HepG2 (cell line): ENCODE data around the gene ECPAS. TPM values are rescaled to one million over a fixed set of nuclear protein-coding genes. Genes with fewer than 3 reads are reported as not detected.
A peak's percentile ranks its signal among the peaks of the same experiment; 100 is the strongest.

Experiments used
- ATAC-seq: fragments of 200-7000 bp; cut with Tn5 transposase; 3 replicates; pipeline ENCODE4 v1.9.1; 2020; ENCODE audit warnings: mild to moderate bottlenecking, moderate library complexity
- BruUV-seq: library from RNA; stranded (reverse); fragments of 400-500 nt; replicated peaks from 2 replicates; lab custom pipeline; 2021; lab: Mats Ljungman, UMichigan
- CTCF ChIA-PET: fragments of 300-600 bp; formaldehyde crosslinking; extraction: SDS; loops from one replicate; lab custom pipeline; 2021; ENCODE audit warnings: low total read pairs, inconsistent platforms, low intra/inter-chr PET ratio; lab: Yijun Ruan, JAX
- POLR2A ChIA-PET: fragments of 350-600 bp; sonication (Branson Sonifier 250); formaldehyde crosslinking; loops from one replicate; lab custom pipeline; 2020; ENCODE audit warnings: antibody characterized with exemption, inconsistent platforms; lab: Yijun Ruan, JAX
- DNase-seq: peaks from one replicate; pipeline ENCODE4 v3.0.0-alpha.2; 2015; ENCODE audit warnings: low spot score
- FAIRE-seq: peaks from 3 replicates; lab custom pipeline; 2011; peaks lifted over from hg19 to GRCh38; lab: Jason Lieb, UNC
- H2AFZ ChIP-seq: one replicate; pipeline ENCODE4 v1.6.1; 2011; ENCODE audit warnings: low read length, inconsistent platforms
- H3K27ac ChIP-seq: fragments of 300-600 bp; 3 replicates; pipeline ENCODE4 v1.8.0; 2011; ENCODE audit warnings: mixed run types, mild to moderate bottlenecking, mixed read lengths, low read length, inconsistent platforms; ENCODE audit not compliant: insufficient read depth; ENCODE audit errors: extremely low read length
- H3K27me3 ChIP-seq, 2 experiments: fragments of 200-600 bp in 1 of 2; 2 replicates in 1 of 2; 3 replicates in 1 of 2; pipeline versions ENCODE4 v1.6.0 to v1.8.0; 2011; ENCODE audit warnings: low read length in 2 of 2, mild to moderate bottlenecking in 2 of 2, moderate library complexity in 2 of 2, inconsistent platforms in 1 of 2; ENCODE audit not compliant: insufficient read depth in 2 of 2, control insufficient read depth in 1 of 2
- H3K36me3 ChIP-seq, 2 experiments: fragments of 200-600 bp in 1 of 2; replicated peaks in 1 of 2; 2 replicates in 1 of 2; 3 replicates in 1 of 2; pipeline versions ENCODE4 v1.5.1 to v1.8.0; 2011; ENCODE audit warnings: low read length in 2 of 2, inconsistent platforms in 1 of 2; ENCODE audit not compliant: insufficient read depth in 2 of 2, control insufficient read depth in 1 of 2
- H3K4me1 ChIP-seq: 2 replicates; pipeline ENCODE4 v1.5.1; 2012; ENCODE audit warnings: low read length, inconsistent platforms; ENCODE audit not compliant: insufficient read depth
- H3K4me2 ChIP-seq: 2 replicates; pipeline ENCODE4 v1.6.0; 2011; ENCODE audit warnings: low read depth, low read length, inconsistent platforms
- H3K4me3 ChIP-seq, 3 experiments: fragments of 200-600 bp in 1 of 3; sonication (generic), shearing (Covaris generic) in 1 of 3; replicated peaks in 1 of 3; 2 replicates each; pipeline ENCODE4 v1.5.1; 2011 to 2016; ENCODE audit warnings: low read length in 3 of 3, inconsistent platforms in 2 of 3, low read depth in 2 of 3, mild to moderate bottlenecking in 2 of 3, control low read depth in 1 of 3, mixed read lengths in 1 of 3; ENCODE audit not compliant: insufficient read depth in 1 of 3
- H3K79me2 ChIP-seq: one replicate; pipeline ENCODE4 v1.6.1; 2011; ENCODE audit warnings: low read length, inconsistent platforms; ENCODE audit not compliant: insufficient read depth
- H3K9ac ChIP-seq: 2 replicates; pipeline ENCODE4 v1.6.0; 2011; ENCODE audit warnings: mild to moderate bottlenecking, low read depth, low read length, inconsistent platforms; ENCODE audit not compliant: insufficient read depth
- H3K9me3 ChIP-seq: 2 replicates; pipeline ENCODE4 v1.5.1; 2012; ENCODE audit warnings: mild to moderate bottlenecking, low read length
- H4K20me1 ChIP-seq: 2 replicates; pipeline ENCODE4 v1.6.0; 2011; ENCODE audit warnings: inconsistent platforms, mild to moderate bottlenecking, low read length, moderate library complexity; ENCODE audit not compliant: insufficient read depth
- BHLHE40 ChIP-seq: IDR thresholded peaks from 2 replicates; pipeline ENCODE4 v1.6.1; 2011; ENCODE audit warnings: low read length, improper control_type of control experiment
- DMAP1 ChIP-seq: IDR thresholded peaks from 2 replicates; pipeline ENCODE4 v1.6.1; 2016
- ELF1 ChIP-seq: sonication (generic); formaldehyde crosslinking; IDR thresholded peaks from 2 replicates; pipeline ENCODE4 v1.4.0; 2020; ENCODE audit warnings: missing genetic modification reagents
- FOSL2 ChIP-seq: sonication (generic); formaldehyde crosslinking; IDR thresholded peaks from 2 replicates; pipeline ENCODE4 v1.4.0; 2020; ENCODE audit warnings: missing genetic modification reagents
- FOXA3 ChIP-seq: IDR thresholded peaks from 2 replicates; pipeline ENCODE4 v1.6.1; 2016; ENCODE audit warnings: missing genetic modification reagents, missing compliant biosample characterization
- HMG20A ChIP-seq: IDR thresholded peaks from 2 replicates; pipeline ENCODE4 v1.6.1; 2016; ENCODE audit warnings: borderline replicate concordance
- MTA3 ChIP-seq: sonication (generic); formaldehyde crosslinking; IDR thresholded peaks from 2 replicates; pipeline ENCODE4 v1.4.0; 2020; ENCODE audit warnings: missing genetic modification reagents
- POLR2AphosphoS5 ChIP-seq: IDR thresholded peaks from 2 replicates; pipeline ENCODE4 v1.6.1; 2012; ENCODE audit warnings: low read depth, low read length
- RBM39 ChIP-seq: fragments of 200-400 bp; formaldehyde crosslinking; IDR thresholded peaks from one replicate; pipeline ENCODE4 v1.6.1; 2018; ENCODE audit warnings: antibody characterized with exemption, mild to moderate bottlenecking, low read depth, low read length; ENCODE audit not compliant: poor library complexity, severe bottlenecking
- RORA ChIP-seq: sonication (generic); formaldehyde crosslinking; IDR thresholded peaks from 2 replicates; pipeline ENCODE4 v1.5.0; 2020; ENCODE audit warnings: mild to moderate bottlenecking, missing genetic modification reagents, moderate library complexity
- RXRB ChIP-seq: IDR thresholded peaks from 2 replicates; pipeline ENCODE4 v1.6.1; 2016; ENCODE audit warnings: borderline replicate concordance, missing genetic modification reagents, missing compliant biosample characterization
- SOX6 ChIP-seq, 2 experiments: fragments of 450-650 bp in 1 of 2; sonication (generic) in 1 of 2; formaldehyde crosslinking in 1 of 2; IDR thresholded peaks; 2 replicates each; pipeline versions ENCODE4 v1.4.0 to v1.6.1; 2017 to 2020; ENCODE audit warnings: antibody characterized with exemption in 1 of 2, mild to moderate bottlenecking in 1 of 2, missing genetic modification reagents in 1 of 2
- STAT5B ChIP-seq: sonication (generic); formaldehyde crosslinking; IDR thresholded peaks from 2 replicates; pipeline ENCODE4 v1.4.0; 2020; ENCODE audit warnings: missing genetic modification reagents
- ZNF225 ChIP-seq: sonication (generic); formaldehyde crosslinking; IDR thresholded peaks from 2 replicates; pipeline ENCODE4 v1.4.0; 2020; ENCODE audit warnings: mild to moderate bottlenecking, missing genetic modification reagents
- ZNF263 ChIP-seq: sonication (generic); formaldehyde crosslinking; IDR thresholded peaks from 2 replicates; pipeline ENCODE4 v1.4.0; 2020; ENCODE audit warnings: missing genetic modification reagents
- ZNF816 ChIP-seq: sonication (generic); formaldehyde crosslinking; IDR thresholded peaks from 2 replicates; pipeline ENCODE4 v1.8.0; 2022; ENCODE audit warnings: missing genetic modification reagents, mild to moderate bottlenecking, borderline replicate concordance
- in situ Hi-C: cut with HindIII; loops from 2 replicates; pipeline ENCODE4 v1.10.0; 2017; ENCODE audit warnings: low pct_unique_long_range_greater_than_20kb; ENCODE audit not compliant: extremely low pct_ligation_motif_present
- intact Hi-C: fragments of 100-400 bp; cut with micrococcal nuclease; formaldehyde crosslinking; loops from one replicate; pipeline ENCODE4 v1.10.0; 2022; ENCODE audit not compliant: unreplicated experiment
- polyA plus RNA-seq, 8 experiments: library from polyadenylated mRNA; depleted of rRNA in 3 of 8; stranded (reverse) in 7 of 8; unstranded in 1 of 8; fragments of >200 nt; fragmentation: Illumina TruSeq in 4 of 8; extraction: Trizol in 4 of 8; gene quantifications; 2 replicates each; pipeline versions ENCODE4 v1.2.1 to v1.2.3, GENCODE V29; 2011 to 2016; ENCODE audit warnings: low read depth in 4 of 8, missing spikeins in 1 of 8, mixed read lengths in 1 of 8; ENCODE audit not compliant: insufficient read depth in 1 of 8
- total RNA-seq, 5 experiments: library from RNA; depleted of rRNA; stranded (reverse); fragments of >200 nt; fragmentation: Illumina TruSeq; extraction: Trizol; gene quantifications; 2 replicates each; pipeline ENCODE4 v1.2.3, GENCODE V29; 2016; ENCODE audit warnings: low read depth in 1 of 5
- TF ChIP-seq, protein P1 (sequence below): sonication (generic); formaldehyde crosslinking; IDR thresholded peaks from 2 replicates; pipeline ENCODE4 v1.5.1; 2020; ENCODE audit warnings: missing genetic modification reagents, mild to moderate bottlenecking, borderline replicate concordance
- TF ChIP-seq, protein P2 (sequence below): IDR thresholded peaks from 2 replicates; pipeline ENCODE4 v1.6.1; 2016; ENCODE audit warnings: low read depth
- TF ChIP-seq, protein P3 (sequence below): sonication (generic); formaldehyde crosslinking; conservative IDR thresholded peaks from 2 replicates; pipeline ENCODE4 v1.4.0; 2020; ENCODE audit warnings: missing genetic modification reagents
- TF ChIP-seq, protein P4 (sequence below): sonication (generic); formaldehyde crosslinking; IDR thresholded peaks from 2 replicates; pipeline ENCODE4 v1.5.1; 2020; ENCODE audit warnings: missing genetic modification reagents, mild to moderate bottlenecking, borderline replicate concordance

The ECPAS gene
- total and polyA plus RNA-seq, 2 of the 13 experiments (the other 11 are each of a cell fraction or from before 2014, with no cell fraction given), result 35.3 to 58.0 TPM

DNA sequence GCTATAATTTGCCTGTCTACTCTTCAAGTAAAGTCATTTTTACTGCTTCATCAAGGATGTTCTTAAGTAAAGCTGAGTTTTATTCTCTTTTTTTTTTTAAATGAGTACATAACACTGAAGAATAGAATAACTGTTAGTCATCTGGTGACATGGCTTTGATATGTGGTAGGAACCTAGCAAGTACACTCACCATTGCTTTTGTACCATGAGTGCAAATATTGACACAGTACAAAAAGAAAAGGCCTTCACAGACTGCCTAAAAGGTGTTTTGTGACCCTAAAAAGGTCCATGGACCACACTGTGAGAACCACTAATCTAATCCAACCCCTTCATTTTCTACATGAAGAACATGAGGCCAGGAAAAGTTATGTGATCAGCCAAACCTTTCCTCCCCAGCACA is 55.0 kb downstream of the ECPAS start:
- CTCF ChIA-PET, result no interaction called here
- peak; percentile 37 for FAIRE-seq
- no peak for TF ChIP-seq MTA3
- TF ChIP-seq ZNF263 (CRISPR knock-in tag), result no peak
- TF ChIP-seq, protein P1, sequence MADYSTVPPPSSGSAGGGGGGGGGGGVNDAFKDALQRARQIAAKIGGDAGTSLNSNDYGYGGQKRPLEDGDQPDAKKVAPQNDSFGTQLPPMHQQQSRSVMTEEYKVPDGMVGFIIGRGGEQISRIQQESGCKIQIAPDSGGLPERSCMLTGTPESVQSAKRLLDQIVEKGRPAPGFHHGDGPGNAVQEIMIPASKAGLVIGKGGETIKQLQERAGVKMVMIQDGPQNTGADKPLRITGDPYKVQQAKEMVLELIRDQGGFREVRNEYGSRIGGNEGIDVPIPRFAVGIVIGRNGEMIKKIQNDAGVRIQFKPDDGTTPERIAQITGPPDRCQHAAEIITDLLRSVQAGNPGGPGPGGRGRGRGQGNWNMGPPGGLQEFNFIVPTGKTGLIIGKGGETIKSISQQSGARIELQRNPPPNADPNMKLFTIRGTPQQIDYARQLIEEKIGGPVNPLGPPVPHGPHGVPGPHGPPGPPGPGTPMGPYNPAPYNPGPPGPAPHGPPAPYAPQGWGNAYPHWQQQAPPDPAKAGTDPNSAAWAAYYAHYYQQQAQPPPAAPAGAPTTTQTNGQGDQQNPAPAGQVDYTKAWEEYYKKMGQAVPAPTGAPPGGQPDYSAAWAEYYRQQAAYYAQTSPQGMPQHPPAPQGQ (CRISPR knock-in tag), result no peak
- TF ChIP-seq, protein P2, sequence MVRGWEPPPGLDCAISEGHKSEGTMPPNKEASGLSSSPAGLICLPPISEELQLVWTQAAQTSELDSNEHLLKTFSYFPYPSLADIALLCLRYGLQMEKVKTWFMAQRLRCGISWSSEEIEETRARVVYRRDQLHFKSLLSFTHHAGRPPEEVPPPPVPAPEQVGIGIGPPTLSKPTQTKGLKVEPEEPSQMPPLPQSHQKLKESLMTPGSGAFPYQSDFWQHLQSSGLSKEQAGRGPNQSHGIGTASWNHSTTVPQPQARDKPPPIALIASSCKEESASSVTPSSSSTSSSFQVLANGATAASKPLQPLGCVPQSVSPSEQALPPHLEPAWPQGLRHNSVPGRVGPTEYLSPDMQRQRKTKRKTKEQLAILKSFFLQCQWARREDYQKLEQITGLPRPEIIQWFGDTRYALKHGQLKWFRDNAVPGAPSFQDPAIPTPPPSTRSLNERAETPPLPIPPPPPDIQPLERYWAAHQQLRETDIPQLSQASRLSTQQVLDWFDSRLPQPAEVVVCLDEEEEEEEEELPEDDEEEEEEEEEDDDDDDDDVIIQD, result peak; percentile 39; the same call in 1 of the 2 replicates
- TF ChIP-seq ELF1 (CRISPR knock-in tag), result no peak
- peak; percentile 78 for TF ChIP-seq FOXA3 (CRISPR knock-in tag)
- 0 out of 2 replicates have a peak, but pooled peaks have one; percentile 8 for TF ChIP-seq BHLHE40
- TF ChIP-seq POLR2AphosphoS5, result no peak
- peak; percentile 54; the same call in 1 of the 2 replicates for TF ChIP-seq FOSL2 (CRISPR knock-in tag)
- peak; percentile 72; the same call in 1 of the 2 replicates for TF ChIP-seq HMG20A (CRISPR knock-in tag)
- no peak for TF ChIP-seq STAT5B (CRISPR knock-in tag)
- TF ChIP-seq, protein P3, sequence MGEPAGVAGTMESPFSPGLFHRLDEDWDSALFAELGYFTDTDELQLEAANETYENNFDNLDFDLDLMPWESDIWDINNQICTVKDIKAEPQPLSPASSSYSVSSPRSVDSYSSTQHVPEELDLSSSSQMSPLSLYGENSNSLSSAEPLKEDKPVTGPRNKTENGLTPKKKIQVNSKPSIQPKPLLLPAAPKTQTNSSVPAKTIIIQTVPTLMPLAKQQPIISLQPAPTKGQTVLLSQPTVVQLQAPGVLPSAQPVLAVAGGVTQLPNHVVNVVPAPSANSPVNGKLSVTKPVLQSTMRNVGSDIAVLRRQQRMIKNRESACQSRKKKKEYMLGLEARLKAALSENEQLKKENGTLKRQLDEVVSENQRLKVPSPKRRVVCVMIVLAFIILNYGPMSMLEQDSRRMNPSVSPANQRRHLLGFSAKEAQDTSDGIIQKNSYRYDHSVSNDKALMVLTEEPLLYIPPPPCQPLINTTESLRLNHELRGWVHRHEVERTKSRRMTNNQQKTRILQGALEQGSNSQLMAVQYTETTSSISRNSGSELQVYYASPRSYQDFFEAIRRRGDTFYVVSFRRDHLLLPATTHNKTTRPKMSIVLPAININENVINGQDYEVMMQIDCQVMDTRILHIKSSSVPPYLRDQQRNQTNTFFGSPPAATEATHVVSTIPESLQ, result no peak
- TF ChIP-seq, protein P4, sequence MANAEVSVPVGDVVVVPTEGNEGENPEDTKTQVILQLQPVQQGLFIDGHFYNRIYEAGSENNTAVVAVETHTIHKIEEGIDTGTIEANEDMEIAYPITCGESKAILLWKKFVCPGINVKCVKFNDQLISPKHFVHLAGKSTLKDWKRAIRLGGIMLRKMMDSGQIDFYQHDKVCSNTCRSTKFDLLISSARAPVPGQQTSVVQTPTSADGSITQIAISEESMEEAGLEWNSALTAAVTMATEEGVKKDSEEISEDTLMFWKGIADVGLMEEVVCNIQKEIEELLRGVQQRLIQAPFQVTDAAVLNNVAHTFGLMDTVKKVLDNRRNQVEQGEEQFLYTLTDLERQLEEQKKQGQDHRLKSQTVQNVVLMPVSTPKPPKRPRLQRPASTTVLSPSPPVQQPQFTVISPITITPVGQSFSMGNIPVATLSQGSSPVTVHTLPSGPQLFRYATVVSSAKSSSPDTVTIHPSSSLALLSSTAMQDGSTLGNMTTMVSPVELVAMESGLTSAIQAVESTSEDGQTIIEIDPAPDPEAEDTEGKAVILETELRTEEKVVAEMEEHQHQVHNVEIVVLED (CRISPR knock-in tag), result no peak
- no peak for TF ChIP-seq DMAP1 (CRISPR knock-in tag)
- no peak for TF ChIP-seq RBM39
- peak; percentile 22; the same call in 1 of the 2 replicates for TF ChIP-seq RXRB (CRISPR knock-in tag)
- TF ChIP-seq ZNF816 (CRISPR knock-in tag), result no peak
- no peak for TF ChIP-seq ZNF225 (CRISPR knock-in tag)
- no peak for TF ChIP-seq SOX6 (IDR thresholded peaks at IDR 0.05)
- peak; percentile 79 for TF ChIP-seq SOX6 (CRISPR knock-in tag; IDR thresholded peaks at IDR 0.05)
- no peak for TF ChIP-seq RORA (CRISPR knock-in tag)

More for the DNA sequence above, 55.0 kb downstream of the ECPAS start:
- POLR2A ChIA-PET, result no interaction called here
- in situ Hi-C loops (no loop called here), intact Hi-C loops (no loop called here)
- peak; percentile 85 for DNase-seq
- Histone ChIP-seq H3K36me3 (peaks cover 6 to 47% of the 10 kb centered on the region in 2 experiments), H3K27me3 (no peaks in the 10 kb centered on the region), H3K4me1 (peaks cover 24% of the 10 kb centered on the region), H2AFZ (no peak overlapping the region), H3K9ac (no peak overlapping the region), H3K27ac (peak overlapping the region; percentile 50), H3K4me2 (peak overlapping the region; percentile 26; the same call in 1 of the 2 replicates), H3K79me2 (no peaks in the 10 kb centered on the region), H4K20me1 (no peaks in the 10 kb centered on the region), H3K4me3 (no peak overlapping the region), H3K9me3 (no peaks in the 10 kb centered on the region)
- ATAC-seq, result peak; percentile 85
- BruUV-seq, result no TSS peak
